Measurements from ENCODE around the gene RGS9.
"Not testable (repeated sequence)": the region's sequence is repeated elsewhere in the genome, so short reads cannot be mapped to it uniquely, and the experiment has no call there.

RGS9 gene

GRCh38 chr17:65137021-65137939, at the start of gene RGS9:
RGS9 (plus strand) TSS chr17:65137370; CDS start chr17:65137541, 171 bp downstream.
- peak; percentile 91 for DNase-seq

DNA sequence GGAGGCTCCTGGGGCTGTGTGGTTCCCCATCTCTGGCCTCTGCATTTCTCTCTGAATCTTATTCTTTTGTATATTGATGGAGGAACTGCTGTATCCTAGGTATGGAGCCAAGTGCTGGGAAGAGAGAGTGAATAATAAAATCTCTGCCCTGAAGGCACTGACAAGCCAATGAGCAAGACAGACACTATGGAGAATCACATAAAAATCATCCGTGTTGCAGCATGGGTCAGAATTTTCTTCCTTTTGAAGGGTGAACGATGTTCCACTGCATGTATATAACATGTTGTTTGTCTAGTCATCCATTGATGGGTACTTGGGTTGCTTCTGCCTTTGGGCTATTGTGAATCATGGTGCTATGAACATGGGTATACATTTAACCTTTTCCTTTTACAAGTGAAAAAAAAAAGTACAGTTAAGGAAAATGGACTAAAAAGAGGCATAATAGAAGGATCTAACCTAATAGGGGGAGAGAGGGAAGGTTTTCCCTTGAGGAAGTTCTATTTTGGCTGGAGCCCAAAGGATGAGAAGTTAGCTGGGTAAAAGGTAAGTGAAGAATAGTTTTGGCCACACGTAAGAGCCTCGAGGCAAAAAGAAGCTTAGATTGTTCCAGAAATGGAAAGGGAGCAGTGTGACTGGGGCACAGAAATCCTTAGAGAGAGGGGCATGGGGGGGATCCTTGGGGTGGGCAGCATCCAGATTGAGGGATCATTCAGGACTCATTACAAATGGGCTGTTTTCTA, 48.4 kb upstream of the RGS9 start:
- no peak for DNase-seq

GRCh38 chr17:65092262-65092661, 44.9 kb upstream of the RGS9 start:
- DNase-seq: no peak

DNA sequence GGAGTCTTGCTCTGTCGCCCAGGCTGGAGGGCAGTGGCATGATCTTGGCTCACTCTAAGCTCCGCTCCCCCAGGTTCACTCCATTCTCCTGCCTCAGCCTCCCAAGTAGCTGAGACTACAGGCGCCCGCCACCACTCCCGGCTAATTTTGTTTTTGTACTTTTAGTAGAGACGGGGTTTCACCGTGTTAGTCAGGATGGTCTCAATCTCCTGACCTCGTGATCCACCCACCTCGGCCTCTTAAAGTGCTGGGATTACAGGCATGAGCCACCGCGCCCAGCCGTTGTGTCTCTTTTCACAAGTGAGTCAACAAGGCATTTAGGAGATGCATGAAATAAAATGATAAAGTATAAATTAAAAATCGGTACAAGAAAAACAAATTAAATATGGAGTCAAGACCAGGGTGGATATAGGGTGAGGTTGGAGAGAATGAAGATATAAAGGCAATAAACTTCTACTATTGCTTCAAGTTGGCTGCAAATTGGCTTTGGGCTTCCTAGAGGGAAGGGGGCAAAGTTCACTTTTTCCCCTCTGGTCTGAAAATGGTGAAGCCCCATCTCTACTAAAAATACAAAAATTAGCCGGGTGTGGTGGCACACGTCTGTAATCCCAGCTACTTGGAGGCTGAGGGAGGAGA, 44.3 kb upstream of the RGS9 start:
- not testable (repeated sequence) for DNase-seq

DNA sequence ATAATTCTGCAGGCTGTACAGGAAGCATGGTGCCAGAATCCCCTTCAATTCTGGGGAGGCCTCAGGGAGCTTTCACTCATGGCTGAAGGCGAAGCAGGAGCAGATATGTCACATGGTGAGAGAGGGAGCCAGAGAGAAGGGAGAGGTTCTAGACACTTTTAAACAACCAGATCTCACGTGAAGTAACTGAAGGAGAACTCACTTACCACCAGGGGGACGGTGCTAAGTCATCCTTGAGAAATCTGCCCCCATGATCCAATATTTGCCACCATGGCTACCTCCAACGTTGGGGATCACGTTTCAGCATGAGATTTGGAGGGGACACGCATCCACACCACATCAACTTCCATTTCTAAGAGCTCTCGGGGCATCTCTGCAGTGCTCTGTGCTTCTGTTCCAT, 43.2 kb upstream of the RGS9 start:
- DNase-seq: no peak

DNA sequence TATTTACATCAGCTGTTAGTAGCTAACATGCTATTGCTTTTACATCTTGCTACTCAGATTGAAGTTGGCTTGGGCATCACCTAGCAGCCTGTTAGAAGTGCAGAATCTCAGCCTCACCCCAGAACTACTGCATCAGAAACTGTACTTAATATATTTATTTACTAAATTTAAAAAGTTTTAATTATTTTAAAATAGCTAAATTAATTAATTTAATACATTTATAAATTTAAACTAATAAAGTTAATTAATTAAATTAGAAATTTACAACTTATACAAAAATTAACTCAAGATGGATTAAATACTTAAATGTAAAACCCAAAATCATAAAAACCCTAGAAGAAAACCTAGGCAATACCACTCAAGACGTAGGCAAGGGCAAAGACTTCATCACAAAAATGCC, 41.7 kb upstream of the RGS9 start:
- DNase-seq: no peak

DNA sequence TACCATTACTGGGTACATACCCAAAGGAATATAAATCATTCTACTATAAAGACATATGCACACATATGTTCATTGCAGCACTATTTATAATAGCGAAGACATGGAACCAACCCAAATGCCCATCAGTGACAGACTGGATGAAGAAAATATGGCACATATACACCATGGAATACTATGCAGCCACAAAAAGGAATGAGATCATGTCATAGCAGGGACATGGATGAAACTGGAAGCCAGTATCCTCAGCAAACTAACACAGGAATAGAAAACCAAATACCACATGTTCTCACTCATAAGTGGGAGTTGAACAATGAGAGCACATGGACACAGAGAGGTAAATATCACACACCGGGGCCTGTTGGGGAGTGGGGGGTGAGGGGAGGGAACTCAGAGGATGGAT, 40.8 kb upstream of the RGS9 start:
- not testable (repeated sequence) for DNase-seq

DNA sequence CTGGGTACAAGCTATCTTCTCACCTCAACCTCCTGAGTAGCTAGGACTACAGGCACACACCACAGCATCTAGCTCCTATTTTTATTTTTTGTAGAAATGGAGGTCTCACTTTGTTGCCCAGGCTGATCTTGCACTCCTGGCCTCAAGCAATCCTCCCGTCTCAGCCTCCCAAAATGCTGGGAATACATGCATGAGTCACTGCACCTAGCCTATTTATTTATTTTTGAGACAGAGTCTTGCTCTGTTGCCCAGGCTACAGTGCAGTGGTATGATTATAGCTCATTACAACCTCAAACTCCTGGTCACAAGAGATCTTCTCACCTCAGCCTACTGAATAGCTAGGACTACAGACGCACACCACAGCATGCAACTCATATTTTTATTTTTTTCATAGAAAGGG, 40.1 kb upstream of the RGS9 start:
- DNase-seq: no peak

DNA sequence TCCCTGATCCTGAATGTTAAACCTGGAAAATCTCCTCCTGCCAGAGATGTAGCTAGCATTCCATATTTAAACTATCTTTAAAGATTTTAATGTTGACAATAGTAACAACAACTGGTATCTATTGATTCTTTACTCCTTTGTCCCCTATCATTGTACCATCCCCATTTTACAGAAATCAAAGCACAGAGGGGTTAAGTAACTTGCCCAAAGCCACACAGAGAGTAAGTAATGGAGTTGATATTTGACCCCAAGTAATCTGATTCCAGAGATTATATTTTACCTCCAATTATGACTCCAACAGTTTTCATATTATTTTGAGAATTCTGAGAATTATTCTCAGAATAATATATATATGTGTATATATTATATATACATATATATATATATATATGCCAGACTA, 37.7 kb upstream of the RGS9 start:
- no peak for DNase-seq

DNA sequence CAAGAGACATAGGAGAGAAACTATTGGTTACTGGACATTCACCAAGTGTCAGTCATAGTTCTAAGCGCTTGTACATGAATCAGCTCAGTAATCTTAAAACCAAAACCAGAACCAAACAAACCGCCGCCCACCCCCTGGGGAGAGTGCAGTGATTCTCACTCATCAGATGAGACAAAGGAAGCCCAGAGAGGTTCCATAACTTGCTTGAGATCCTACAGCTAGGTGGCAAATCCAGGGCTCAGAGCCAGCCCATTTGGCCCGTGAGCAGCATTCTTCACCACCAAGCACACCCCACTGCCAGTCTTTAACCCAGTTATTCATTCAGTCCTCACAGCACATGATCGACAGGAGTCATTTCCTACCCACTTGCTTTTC, 37.2 kb upstream of the RGS9 start:
- DNase-seq: peak; percentile 52

DNA sequence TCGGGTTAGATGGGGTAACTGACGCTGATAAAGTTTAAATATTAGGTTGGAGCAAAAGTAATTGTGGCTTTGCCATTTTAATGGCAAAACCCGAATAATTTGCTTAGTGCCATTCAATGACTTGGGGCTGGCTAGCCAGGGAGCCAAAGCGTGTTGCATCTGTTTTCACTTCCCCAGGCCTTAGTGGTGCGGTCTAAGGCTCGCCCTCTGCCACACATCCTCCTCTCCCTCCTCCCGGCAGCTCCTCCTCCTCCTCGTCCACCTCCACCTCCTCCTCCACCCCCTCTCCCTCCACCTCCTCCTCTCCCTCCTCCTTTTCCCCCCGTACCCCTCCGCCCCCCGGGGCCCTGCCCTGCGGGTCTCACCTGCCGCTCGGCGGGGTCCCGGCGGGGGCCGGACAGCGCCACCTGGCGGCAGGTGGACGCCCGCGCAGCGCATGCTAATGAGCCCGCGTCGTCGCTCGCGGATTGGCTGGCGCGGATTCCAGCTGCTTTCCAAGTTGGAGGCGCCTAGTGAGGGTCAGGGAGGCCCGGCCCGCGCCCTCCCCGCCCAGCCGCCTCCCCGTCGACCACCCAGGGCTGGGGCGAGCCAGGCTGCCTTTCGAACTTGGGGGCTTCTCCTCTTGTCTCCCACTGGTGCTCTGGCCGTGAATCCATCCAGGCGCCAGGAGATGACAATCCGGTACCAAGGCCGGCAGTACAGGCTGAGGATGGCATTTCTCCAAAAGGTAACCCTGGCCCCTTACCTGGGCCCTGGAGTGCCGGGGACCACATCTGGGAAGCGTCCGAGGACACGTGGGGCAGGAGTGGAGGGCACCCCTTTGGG, 36.6 kb upstream of the RGS9 start:
- peak; percentile 87 for DNase-seq

- DNase-seq: no peak
Measured at GRCh38 chr17:65101371-65101770, 35.8 kb upstream of the RGS9 start.

- DNase-seq: no peak
Measured at GRCh38 chr17:65102235-65102634, 34.9 kb upstream of the RGS9 start.

- no peak for DNase-seq
Measured at GRCh38 chr17:65102788-65103187, 34.4 kb upstream of the RGS9 start.

DNA sequence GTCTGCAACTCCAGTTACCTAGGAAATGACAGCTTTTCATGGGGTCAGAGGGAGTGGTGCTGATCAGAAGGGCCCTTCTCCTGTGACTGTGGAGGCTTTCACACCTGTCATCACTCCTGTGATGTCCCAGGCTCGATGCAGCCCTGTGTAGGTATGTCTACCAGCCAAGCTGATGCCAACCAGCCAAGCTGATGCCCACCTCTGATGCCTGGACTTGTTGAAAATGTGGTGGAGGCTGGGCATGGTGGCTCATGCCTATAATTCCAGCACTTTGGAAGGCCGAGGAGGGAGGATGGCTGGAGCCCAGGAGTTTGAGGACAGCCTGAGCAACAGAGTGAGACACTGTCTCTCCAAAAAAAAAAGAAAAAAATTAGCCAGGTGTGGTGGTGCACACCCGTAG, 33.7 kb upstream of the RGS9 start:
- no peak for DNase-seq

DNA sequence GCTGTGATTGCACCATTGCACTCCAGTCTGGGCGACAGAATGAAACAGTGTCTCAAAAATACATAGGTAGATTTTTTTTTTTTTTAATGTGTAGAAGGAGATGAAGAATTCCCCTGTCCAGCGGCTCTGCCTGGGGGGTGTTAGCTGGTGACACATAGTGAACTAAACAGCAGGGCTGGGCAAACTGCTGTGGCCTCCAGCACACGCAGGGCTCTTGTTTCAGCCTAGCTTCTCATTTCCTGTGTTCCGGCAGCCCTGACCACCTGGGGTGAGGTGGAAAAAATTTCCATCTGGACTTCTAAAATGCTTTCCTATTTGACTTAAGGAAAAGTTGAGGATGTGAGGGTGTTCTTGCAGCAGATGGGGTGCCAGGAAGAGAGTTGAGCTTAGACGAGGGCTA, 33.3 kb upstream of the RGS9 start:
- DNase-seq: no peak

GRCh38 chr17:65104541-65104940, 32.6 kb upstream of the RGS9 start:
- no peak for DNase-seq

DNA sequence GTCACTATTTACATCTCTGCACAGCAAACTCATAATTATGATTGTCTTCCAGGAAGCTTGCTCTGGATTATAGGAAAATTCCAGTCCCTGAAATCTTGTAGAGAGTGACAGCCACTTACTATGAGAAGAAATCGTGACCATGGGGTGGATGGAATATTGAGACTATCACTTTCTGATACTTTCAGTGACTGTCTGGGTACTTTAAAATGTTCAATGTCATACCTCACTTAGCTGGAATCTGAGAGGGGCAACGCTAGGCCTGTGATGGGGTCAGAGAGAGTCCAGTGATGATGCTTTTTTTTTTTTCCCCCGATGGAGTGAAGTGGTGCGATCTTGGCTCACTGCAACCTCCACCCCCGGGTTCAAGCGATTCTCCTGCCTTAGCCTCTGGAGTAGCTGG, 32.2 kb upstream of the RGS9 start:
- DNase-seq: no peak

DNA sequence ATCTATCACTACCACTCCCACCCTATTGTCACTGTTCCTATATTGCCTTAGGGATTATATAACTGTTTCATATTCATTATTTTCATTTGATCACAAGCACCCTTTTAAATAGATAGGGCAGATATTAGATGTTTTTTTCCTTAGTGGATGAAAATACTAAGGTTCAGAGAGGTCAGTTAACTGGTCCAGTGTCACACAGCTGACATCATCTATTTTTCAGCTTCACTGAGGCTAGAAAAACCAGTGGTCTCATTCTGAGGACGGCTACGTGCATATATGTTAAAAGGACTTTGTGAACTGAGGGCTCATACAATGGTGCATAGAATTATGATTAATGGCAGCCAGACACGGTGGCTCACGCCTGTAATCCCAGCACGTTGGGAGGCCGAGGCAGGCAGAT, 29.0 kb upstream of the RGS9 start:
- no peak for DNase-seq

DNA sequence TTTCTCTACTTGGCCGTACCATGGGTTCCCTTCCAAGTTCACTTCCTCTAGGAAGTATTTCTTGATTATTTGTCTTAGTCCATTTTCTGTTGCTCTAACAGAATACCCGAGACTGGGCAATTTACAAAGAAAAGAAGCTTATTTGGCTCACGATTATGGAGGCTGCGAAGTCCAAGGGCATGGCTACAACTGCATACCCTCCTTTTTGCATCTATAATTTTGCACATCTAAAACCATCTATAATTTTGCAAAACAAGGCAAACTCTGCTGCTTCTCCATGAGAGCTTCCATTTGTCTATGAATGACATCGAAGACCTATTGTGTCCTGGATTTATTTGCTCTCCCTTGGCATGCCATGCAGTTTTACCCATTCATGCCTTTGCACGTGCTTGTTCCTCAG, 27.6 kb upstream of the RGS9 start:
- no peak for DNase-seq

GRCh38 chr17:65109990-65110680, 27.0 kb upstream of the RGS9 start:
- no peak for DNase-seq

DNA sequence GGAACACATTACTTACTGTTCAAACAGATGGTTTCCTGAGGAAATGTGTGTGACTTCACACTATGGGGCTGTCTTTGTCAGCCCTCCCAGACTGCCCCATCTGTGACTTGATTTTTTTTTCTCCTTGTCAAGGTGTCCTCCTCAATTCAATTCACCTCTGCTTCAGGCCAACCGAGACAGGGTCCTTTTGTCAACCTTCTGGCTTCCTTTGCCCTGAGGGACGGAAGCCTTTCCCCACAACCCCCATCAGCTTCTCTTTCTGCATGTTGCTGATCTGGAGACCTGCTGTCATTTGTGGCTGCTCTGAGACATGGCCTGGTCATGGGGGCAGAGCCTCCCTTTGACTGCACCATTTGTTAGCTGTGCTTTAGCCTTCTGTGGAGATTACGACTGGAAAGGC, 21.3 kb upstream of the RGS9 start:
- DNase-seq: no peak

Data from activated T-cell treated with anti-CD3 and anti-CD28 coated beads, Interleukin-2, amount 50 U/mL, for 1 hour (primary cell).